WTC11 (cell line): Measurements from ENCODE around the gene TAF5L. TPM values are rescaled to one million over a fixed set of nuclear protein-coding genes. Genes with fewer than 3 reads are reported as not detected.

ENCODE experiments used
- ATAC-seq: fragments of 200-7000 bp; cut with Tn5 transposase; 2 replicates; pipeline ENCODE4 v1.10.0; 2021; ENCODE audit warnings: mild to moderate bottlenecking, moderate library complexity
- Bru-seq: library from RNA; stranded (reverse); fragments of 400-500 nt; gene quantifications from one replicate; lab custom pipeline; 2021; lab: Mats Ljungman, UMichigan
- CTCF ChIA-PET: fragments of 300-600 bp; sonication (Branson Sonifier 250); formaldehyde crosslinking; loops from one replicate; lab custom pipeline; 2021; ENCODE audit warnings: antibody characterized with exemption; lab: Charles Lee
- POLR2A ChIA-PET: fragments of 350-600 bp; sonication (Branson Sonifier 250); formaldehyde crosslinking; loops from one replicate; lab custom pipeline; 2021; ENCODE audit warnings: antibody characterized with exemption; lab: Charles Lee
- DNase-seq: peaks from one replicate; pipeline ENCODE4 v3.0.0; 2021; ENCODE audit warnings: low spot score
- H3K27ac Mint-ChIP-seq: 2 replicates; pipeline ENCODE4 v1.8.0; 2021; ENCODE audit warnings: mixed read lengths
- H3K27me3 Mint-ChIP-seq: 2 replicates; pipeline ENCODE4 v1.8.0; 2021; ENCODE audit warnings: low read depth, mild to moderate bottlenecking, moderate library complexity, mixed read lengths
- H3K36me3 Mint-ChIP-seq: 2 replicates; pipeline ENCODE4 v1.8.0; 2021; ENCODE audit warnings: mixed read lengths
- H3K4me1 Mint-ChIP-seq: 2 replicates; pipeline ENCODE4 v1.8.0; 2022; ENCODE audit warnings: mixed read lengths
- H3K4me3 Mint-ChIP-seq: 2 replicates; pipeline ENCODE4 v1.8.0; 2021; ENCODE audit warnings: mild to moderate bottlenecking, moderate library complexity, mixed read lengths
- H3K9me3 Mint-ChIP-seq: 2 replicates; pipeline ENCODE4 v1.8.0; 2021; ENCODE audit warnings: mixed read lengths
- ELF4 ChIP-seq: sonication (generic); formaldehyde crosslinking; IDR thresholded peaks from 2 replicates; pipeline ENCODE4 v1.8.1; 2022; ENCODE audit warnings: low read depth, mild to moderate bottlenecking, moderate library complexity, missing genetic modification reagents
- EMX1 ChIP-seq: fragments of 250-450 bp; sonication (Bioruptor Pico); IDR thresholded peaks from 2 replicates; pipeline ENCODE4 v1.8.0; 2021; ENCODE audit warnings: mild to moderate bottlenecking
- FOXJ3 ChIP-seq: sonication (generic); formaldehyde crosslinking; IDR thresholded peaks from 2 replicates; pipeline ENCODE4 v1.9.0; 2021; ENCODE audit warnings: missing genetic modification reagents, mild to moderate bottlenecking, borderline replicate concordance
- GRHL2 ChIP-seq: fragments of 250-450 bp; sonication (Bioruptor Pico); IDR thresholded peaks from 2 replicates; pipeline ENCODE4 v1.8.0; 2022; ENCODE audit warnings: mild to moderate bottlenecking, moderate library complexity; ENCODE audit not compliant: insufficient replicate concordance, severe bottlenecking
- GTF2I ChIP-seq: fragments of 250-450 bp; sonication (Bioruptor Pico); conservative IDR thresholded peaks from 2 replicates; pipeline ENCODE4 v1.4.0; 2021; ENCODE audit warnings: mild to moderate bottlenecking
- HMGA2 ChIP-seq: fragments of 250-450 bp; sonication (Bioruptor Pico); IDR thresholded peaks from 2 replicates; pipeline ENCODE4 v1.4.0; 2021; ENCODE audit warnings: mild to moderate bottlenecking, moderate library complexity
- IRF2 ChIP-seq: sonication (generic); formaldehyde crosslinking; IDR thresholded peaks from 2 replicates; pipeline ENCODE4 v1.8.0; 2022; ENCODE audit warnings: low read depth, missing genetic modification reagents, borderline replicate concordance
- JAZF1 ChIP-seq: fragments of 250-450 bp; sonication (Bioruptor Pico); IDR thresholded peaks from 2 replicates; pipeline ENCODE4 v1.9.0; 2021; ENCODE audit warnings: moderate library complexity, mild to moderate bottlenecking, inconsistent platforms
- MXD4 ChIP-seq: fragments of 250-450 bp; sonication (Bioruptor Pico); IDR thresholded peaks from 2 replicates; pipeline ENCODE4 v1.8.0; 2021; ENCODE audit warnings: mild to moderate bottlenecking, moderate library complexity, borderline replicate concordance
- NFATC4 ChIP-seq: fragments of 250-450 bp; sonication (Bioruptor Pico); IDR thresholded peaks from 2 replicates; pipeline ENCODE4 v1.9.0; 2021; ENCODE audit warnings: mild to moderate bottlenecking
- NR3C1 ChIP-seq: sonication (generic); formaldehyde crosslinking; conservative IDR thresholded peaks from 2 replicates; pipeline ENCODE4 v1.8.1; 2023; ENCODE audit warnings: low read depth, mild to moderate bottlenecking, missing genetic modification reagents
- PRDM15 ChIP-seq: sonication (generic); formaldehyde crosslinking; IDR thresholded peaks from 2 replicates; pipeline ENCODE4 v1.8.0; 2022; ENCODE audit warnings: missing genetic modification reagents
- STAT6 ChIP-seq: sonication (generic); formaldehyde crosslinking; conservative IDR thresholded peaks from 2 replicates; pipeline ENCODE4 v1.8.1; 2023; ENCODE audit warnings: mild to moderate bottlenecking, low read depth, missing genetic modification reagents, moderate library complexity
- TCF7 ChIP-seq: sonication (generic); formaldehyde crosslinking; IDR thresholded peaks from 2 replicates; pipeline ENCODE4 v1.8.0; 2022; ENCODE audit warnings: mild to moderate bottlenecking, low read depth, missing genetic modification reagents, moderate library complexity
- ZBTB21 ChIP-seq: sonication (generic); formaldehyde crosslinking; IDR thresholded peaks from 2 replicates; pipeline ENCODE4 v1.8.1; 2023; ENCODE audit warnings: mild to moderate bottlenecking, missing genetic modification reagents, borderline replicate concordance
- ZNF138 ChIP-seq: sonication (generic); formaldehyde crosslinking; conservative IDR thresholded peaks from 2 replicates; pipeline ENCODE4 v1.8.1; 2022; ENCODE audit warnings: mild to moderate bottlenecking, moderate library complexity, missing genetic modification reagents
- ZNF219 ChIP-seq: sonication (generic); formaldehyde crosslinking; IDR thresholded peaks from 2 replicates; pipeline ENCODE4 v1.8.0; 2023; ENCODE audit warnings: missing genetic modification reagents, mild to moderate bottlenecking, borderline replicate concordance
- ZNF263 ChIP-seq: sonication (generic); formaldehyde crosslinking; IDR thresholded peaks from 2 replicates; pipeline ENCODE4 v1.8.1; 2022; ENCODE audit warnings: low read depth, mild to moderate bottlenecking, moderate library complexity, missing genetic modification reagents
- ZNF416 ChIP-seq: fragments of 250-450 bp; sonication (Bioruptor Pico); IDR thresholded peaks from 2 replicates; pipeline ENCODE4 v1.9.0; 2021; ENCODE audit warnings: mild to moderate bottlenecking, inconsistent platforms
- ZNF423 ChIP-seq: fragments of 250-450 bp; sonication (Bioruptor Pico); IDR thresholded peaks from 2 replicates; pipeline ENCODE4 v2.1.2; 2022; ENCODE audit warnings: mild to moderate bottlenecking, moderate library complexity
- ZNF512 ChIP-seq: sonication (generic); formaldehyde crosslinking; IDR thresholded peaks from 2 replicates; pipeline ENCODE4 v1.8.1; 2022; ENCODE audit warnings: missing genetic modification reagents, borderline replicate concordance
- ZNF671 ChIP-seq: fragments of 250-450 bp; sonication (Bioruptor Pico); IDR thresholded peaks from 2 replicates; pipeline ENCODE4 v1.8.0; 2021; ENCODE audit warnings: mild to moderate bottlenecking
- ZSCAN18 ChIP-seq: fragments of 250-450 bp; sonication (Bioruptor Pico); IDR thresholded peaks from 2 replicates; pipeline ENCODE4 v2.1.2; 2022; ENCODE audit warnings: mild to moderate bottlenecking, moderate library complexity
- long read RNA-seq, 3 experiments: library from RNA in 1 of 3; library from capped mRNA in 1 of 3; library from polyadenylated mRNA in 1 of 3; unstranded in 2 of 3; stranded (forward) in 1 of 3; transcript quantifications; one replicate each; pipeline ENCODE4 v2.0.0, GENCODE V29; 2021
- total RNA-seq: library from RNA; stranded (reverse); gene quantifications from 3 replicates; pipeline ENCODE4 v1.2.3, GENCODE V29; 2021
- TF ChIP-seq, protein P1 (sequence below): sonication (generic); formaldehyde crosslinking; IDR thresholded peaks from 2 replicates; pipeline ENCODE4 v1.8.0; 2022; ENCODE audit warnings: mild to moderate bottlenecking, missing genetic modification reagents

The TAF5L gene
- total RNA-seq (17.9 to 23.8 TPM (median 18.9 TPM) in 3 replicates), Bru-seq, nascent RNA (percentile 75 among the genes with signal in this experiment)
- long read RNA-seq, experiment 1, full-length matches to known transcripts = 37 of 66 reads
- long read RNA-seq, experiment 1, partial matches to known transcripts = 12 of 66 reads
- long read RNA-seq, experiment 1, other reads (novel, unspliced or antisense) = 17 of 66 reads
- long read RNA-seq, experiment 2, full-length matches to known transcripts = 8 of 26 reads
- long read RNA-seq, experiment 2, partial matches to known transcripts = 3 of 26 reads
- long read RNA-seq, experiment 2, other reads (novel, unspliced or antisense) = 15 of 26 reads
- long read RNA-seq, experiment 3, partial matches to known transcripts = 0 of 5 reads
- long read RNA-seq, experiment 3, other reads (novel, unspliced or antisense) = 5 of 5 reads

- CTCF ChIA-PET = interaction anchor here (0.7 to 1.8 kb wide), 3 partner anchors 67 to 651 kb away, joined by 3 to 8 read pairs (median 7); partner anchors contain the start of gene ABCB10
- peak within 1 kb of the TSS; percentile 95 for H3K4me3 Mint-ChIP-seq
- TF ChIP-seq STAT6 (CRISPR knock-in tag) = no peak
- no peak for TF ChIP-seq ZNF671 (CRISPR knock-in tag)
- TF ChIP-seq ZNF138 (CRISPR knock-in tag) = no peak
- TF ChIP-seq JAZF1 = no peak
- no peak for TF ChIP-seq ZSCAN18
- TF ChIP-seq TCF7 = no peak
- TF ChIP-seq FOXJ3 = no peak
- TF ChIP-seq MXD4 (CRISPR knock-in tag) = no peak
- TF ChIP-seq EMX1 = no peak
- no peak for TF ChIP-seq HMGA2 (CRISPR knock-in tag)
- TF ChIP-seq ZNF423 (CRISPR knock-in tag) = no peak
- TF ChIP-seq ZNF263 (CRISPR knock-in tag) = 0 out of 2 replicates have a peak, but pooled peaks have one; percentile 31
- no peak for TF ChIP-seq NFATC4 (CRISPR knock-in tag)
- no peak for TF ChIP-seq IRF2 (CRISPR knock-in tag)
- TF ChIP-seq GTF2I (CRISPR knock-in tag) = no peak
- TF ChIP-seq GRHL2 = no peak
- TF ChIP-seq, protein P1, sequence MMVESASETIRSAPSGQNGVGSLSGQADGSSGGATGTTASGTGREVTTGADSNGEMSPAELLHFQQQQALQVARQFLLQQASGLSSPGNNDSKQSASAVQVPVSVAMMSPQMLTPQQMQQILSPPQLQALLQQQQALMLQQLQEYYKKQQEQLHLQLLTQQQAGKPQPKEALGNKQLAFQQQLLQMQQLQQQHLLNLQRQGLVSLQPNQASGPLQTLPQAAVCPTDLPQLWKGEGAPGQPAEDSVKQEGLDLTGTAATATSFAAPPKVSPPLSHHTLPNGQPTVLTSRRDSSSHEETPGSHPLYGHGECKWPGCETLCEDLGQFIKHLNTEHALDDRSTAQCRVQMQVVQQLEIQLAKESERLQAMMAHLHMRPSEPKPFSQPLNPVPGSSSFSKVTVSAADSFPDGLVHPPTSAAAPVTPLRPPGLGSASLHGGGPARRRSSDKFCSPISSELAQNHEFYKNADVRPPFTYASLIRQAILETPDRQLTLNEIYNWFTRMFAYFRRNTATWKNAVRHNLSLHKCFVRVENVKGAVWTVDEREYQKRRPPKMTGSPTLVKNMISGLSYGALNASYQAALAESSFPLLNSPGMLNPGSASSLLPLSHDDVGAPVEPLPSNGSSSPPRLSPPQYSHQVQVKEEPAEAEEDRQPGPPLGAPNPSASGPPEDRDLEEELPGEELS (CRISPR knock-in tag) = no peak; the same call in 1 of the 2 replicates
- no peak for TF ChIP-seq NR3C1 (CRISPR knock-in tag)
- no peak for TF ChIP-seq ELF4
- TF ChIP-seq ZNF512 (CRISPR knock-in tag) = no peak
- TF ChIP-seq ZBTB21 = no peak
- TF ChIP-seq ZNF219 (CRISPR knock-in tag) = no peak
- no peak for TF ChIP-seq PRDM15 (CRISPR knock-in tag)
- no peak for TF ChIP-seq ZNF416 (CRISPR knock-in tag)
Observed at GRCh38 chr1:229625915-229626831, at the start of gene TAF5L, which contains the start of gene URB2. Gene TAF5L, minus strand, starts transcription at chr1:229626122. Its CDS starts 11,640 bp downstream, at chr1:229614482. Gene URB2, plus strand, starts transcription at chr1:229626247. Its CDS starts 1,387 bp downstream, at chr1:229627634.

More at GRCh38 chr1:229625915-229626831, at the start of gene TAF5L, which contains the start of gene URB2:
- peak; percentile 93 for ATAC-seq
- H3K36me3 Mint-ChIP-seq = peaks cover 11% of the 10 kb centered on the region
- H3K27me3 Mint-ChIP-seq = no peaks in the 10 kb centered on the region
- POLR2A ChIA-PET = interaction anchor here (1.5 kb wide), 1 partner anchor 67 kb away, joined by 3 read pairs; the partner anchor contains the start of gene ABCB10
- H3K27ac Mint-ChIP-seq = peak within 1 kb of the TSS; percentile 90
- DNase-seq = peak; percentile 84
- peaks cover 29% of the 10 kb centered on the region for H3K4me1 Mint-ChIP-seq
- H3K9me3 Mint-ChIP-seq = no peaks in the 10 kb centered on the region
